Measurements from ENCODE around the gene MAG. TPM values are rescaled to one million over a fixed set of nuclear protein-coding genes. Genes with fewer than 3 reads are reported as not detected.

Gene MAG
- total and polyA plus RNA-seq, 12 donors = 0.33 to 45.0 (median 2.1) TPM; not detected in 1

DNA sequence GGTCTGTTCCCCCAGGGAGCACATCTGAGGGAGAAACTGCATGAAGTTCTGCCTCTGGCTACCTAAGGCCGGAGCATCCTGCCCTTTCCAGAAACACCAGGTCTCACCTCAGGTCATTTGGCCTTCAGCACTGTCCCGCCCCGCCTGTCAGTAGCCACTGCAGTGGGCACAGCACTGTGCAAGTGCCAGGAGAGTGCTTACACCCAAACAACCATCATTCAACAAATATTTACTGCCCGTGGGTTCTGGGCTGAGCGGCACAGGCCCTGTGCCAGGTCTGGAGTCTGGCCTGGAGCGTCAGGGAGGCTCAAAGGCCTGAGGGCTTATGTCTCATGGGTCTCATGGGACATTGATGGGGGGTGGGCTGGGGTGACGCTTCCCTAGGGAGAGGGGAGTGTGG is 20.4 kb upstream of the MAG start:
- no peak for DNase-seq
- no peak overlapping the region for H3K4me3 ChIP-seq
- no peaks in the 10 kb centered on the region for H3K9me3 ChIP-seq (replicated peaks in 1 of 3)
- intact Hi-C loops (cut with DNase I) = loop anchor here in 1 of 2 donors (10.0 kb wide), 1 partner anchor 193 kb away; no protein-coding TSS in a partner anchor
- no peaks in the 10 kb centered on the region for H3K27me3 ChIP-seq
- H3K4me1 ChIP-seq (replicated peaks in 1 of 2) = peaks cover 3 to 17% of the 10 kb centered on the region in 2 donors
- no peak for TF ChIP-seq POLR2A (IDR thresholded peaks at IDR 0.05)
- TF ChIP-seq, protein P1, sequence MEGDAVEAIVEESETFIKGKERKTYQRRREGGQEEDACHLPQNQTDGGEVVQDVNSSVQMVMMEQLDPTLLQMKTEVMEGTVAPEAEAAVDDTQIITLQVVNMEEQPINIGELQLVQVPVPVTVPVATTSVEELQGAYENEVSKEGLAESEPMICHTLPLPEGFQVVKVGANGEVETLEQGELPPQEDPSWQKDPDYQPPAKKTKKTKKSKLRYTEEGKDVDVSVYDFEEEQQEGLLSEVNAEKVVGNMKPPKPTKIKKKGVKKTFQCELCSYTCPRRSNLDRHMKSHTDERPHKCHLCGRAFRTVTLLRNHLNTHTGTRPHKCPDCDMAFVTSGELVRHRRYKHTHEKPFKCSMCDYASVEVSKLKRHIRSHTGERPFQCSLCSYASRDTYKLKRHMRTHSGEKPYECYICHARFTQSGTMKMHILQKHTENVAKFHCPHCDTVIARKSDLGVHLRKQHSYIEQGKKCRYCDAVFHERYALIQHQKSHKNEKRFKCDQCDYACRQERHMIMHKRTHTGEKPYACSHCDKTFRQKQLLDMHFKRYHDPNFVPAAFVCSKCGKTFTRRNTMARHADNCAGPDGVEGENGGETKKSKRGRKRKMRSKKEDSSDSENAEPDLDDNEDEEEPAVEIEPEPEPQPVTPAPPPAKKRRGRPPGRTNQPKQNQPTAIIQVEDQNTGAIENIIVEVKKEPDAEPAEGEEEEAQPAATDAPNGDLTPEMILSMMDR (IDR thresholded peaks at IDR 0.05) = no peak
- peaks cover 0 to 62% of the 10 kb centered on the region in 2 donors for H3K36me3 ChIP-seq (replicated peaks in 1 of 2)
- WGBS, 4 donors = 85 to 93% (median 86%) methylated on average over 4 to 7 of the region's 7 CpGs
- no peak overlapping the region for H3K27ac ChIP-seq

DNA sequence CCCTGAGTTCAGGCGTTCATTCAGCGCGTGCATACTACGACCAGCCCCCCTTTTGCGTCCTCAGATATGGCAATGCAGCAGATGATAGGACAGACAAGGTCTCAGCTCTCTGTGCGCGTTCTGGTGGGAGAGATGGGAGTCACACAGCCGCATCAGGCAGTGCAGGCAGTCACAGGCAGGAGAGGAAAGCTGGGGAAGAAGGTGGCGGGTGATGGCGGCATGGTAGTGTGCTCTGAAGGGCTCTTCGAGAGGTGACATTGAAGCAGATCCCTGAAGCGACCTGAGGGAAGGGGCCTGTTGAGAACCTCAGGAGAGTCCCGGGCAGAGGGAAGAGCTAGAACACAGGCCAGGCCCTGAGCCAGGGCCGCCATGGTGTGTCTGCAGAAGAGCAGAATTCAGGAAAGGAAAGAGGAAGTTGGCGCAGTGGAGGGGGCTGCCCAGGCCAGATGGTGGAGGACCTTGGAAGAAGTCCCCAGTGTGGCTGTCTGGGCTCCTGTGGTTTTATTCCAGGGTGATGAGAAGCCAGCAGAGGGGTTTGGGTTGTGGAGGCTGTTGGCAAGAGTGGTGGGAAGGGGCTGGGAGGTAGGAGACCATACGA is 19.7 kb upstream of the MAG start:
- H3K27ac ChIP-seq = no peak overlapping the region
- intact Hi-C loops (cut with DNase I) = loop anchor here in 1 of 2 donors (10.0 kb wide), 1 partner anchor 193 kb away; no protein-coding TSS in a partner anchor
- no peaks in the 10 kb centered on the region for H3K27me3 ChIP-seq
- H3K4me3 ChIP-seq = no peak overlapping the region
- TF ChIP-seq, protein P1 (IDR thresholded peaks at IDR 0.05) = no peak
- TF ChIP-seq POLR2A (IDR thresholded peaks at IDR 0.05) = no peak
- H3K36me3 ChIP-seq (replicated peaks in 1 of 2) = peaks cover 0 to 69% of the 10 kb centered on the region in 2 donors
- peak in 1 of 7 donors; percentile 37 for DNase-seq
- no peaks in the 10 kb centered on the region for H3K9me3 ChIP-seq (replicated peaks in 1 of 3)
- WGBS, 4 donors = 81 to 88% (median 83%) methylated on average over 16 of the region's 16 CpGs
- H3K4me1 ChIP-seq (replicated peaks in 1 of 2) = peaks cover 3 to 11% of the 10 kb centered on the region in 2 donors

DNA sequence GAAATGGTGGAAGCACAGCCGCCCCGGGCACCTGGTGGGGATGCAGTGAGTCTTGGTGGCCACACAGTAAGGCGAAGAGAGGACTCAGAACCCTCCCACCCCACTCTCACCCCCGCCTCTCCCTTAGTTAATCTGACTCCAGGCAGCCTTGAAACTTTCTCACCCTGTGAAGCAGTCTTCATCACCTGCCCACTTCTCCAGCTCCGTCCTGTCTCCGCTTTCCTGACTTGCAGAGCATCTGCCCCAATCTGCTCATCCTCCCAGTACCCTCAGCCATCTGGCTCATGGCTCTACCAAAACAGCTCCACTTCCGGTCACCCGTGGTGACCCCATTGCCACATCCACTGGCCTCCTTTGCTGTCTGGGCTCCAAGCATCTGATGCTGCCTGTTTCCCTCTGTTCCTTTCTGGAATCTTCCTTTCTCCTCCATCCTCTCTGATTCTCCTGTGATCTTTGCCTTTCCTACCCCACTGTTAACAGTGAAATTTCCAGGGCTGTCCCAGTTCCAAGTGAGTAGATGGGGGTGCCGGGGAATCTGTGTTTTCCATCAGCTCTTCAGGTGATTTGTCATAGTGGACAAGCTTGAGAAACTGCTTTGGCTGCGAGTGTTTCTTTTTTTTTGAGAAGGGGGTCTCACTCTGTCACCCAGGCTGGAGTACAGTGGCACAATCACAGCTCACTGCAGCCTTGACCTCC is 18.9 kb upstream of the MAG start:
- peaks cover 0 to 69% of the 10 kb centered on the region in 2 donors for H3K36me3 ChIP-seq (replicated peaks in 1 of 2)
- H3K27ac ChIP-seq = no peak overlapping the region
- no peak overlapping the region for H3K4me3 ChIP-seq
- peaks cover 3 to 11% of the 10 kb centered on the region in 2 donors for H3K4me1 ChIP-seq (replicated peaks in 1 of 2)
- intact Hi-C loops (cut with DNase I) = loop anchor here in 1 of 2 donors (10.0 kb wide), 1 partner anchor 192 kb away; no protein-coding TSS in a partner anchor
- DNase-seq = no peak
- WGBS, 4 donors = 77 to 83% (median 81%) methylated on average over 9 to 10 of the region's 10 CpGs
- no peak for TF ChIP-seq POLR2A (IDR thresholded peaks at IDR 0.05)
- TF ChIP-seq, protein P1 (IDR thresholded peaks at IDR 0.05) = no peak
- no peaks in the 10 kb centered on the region for H3K27me3 ChIP-seq
- no peaks in the 10 kb centered on the region for H3K9me3 ChIP-seq (replicated peaks in 1 of 3)

DNA sequence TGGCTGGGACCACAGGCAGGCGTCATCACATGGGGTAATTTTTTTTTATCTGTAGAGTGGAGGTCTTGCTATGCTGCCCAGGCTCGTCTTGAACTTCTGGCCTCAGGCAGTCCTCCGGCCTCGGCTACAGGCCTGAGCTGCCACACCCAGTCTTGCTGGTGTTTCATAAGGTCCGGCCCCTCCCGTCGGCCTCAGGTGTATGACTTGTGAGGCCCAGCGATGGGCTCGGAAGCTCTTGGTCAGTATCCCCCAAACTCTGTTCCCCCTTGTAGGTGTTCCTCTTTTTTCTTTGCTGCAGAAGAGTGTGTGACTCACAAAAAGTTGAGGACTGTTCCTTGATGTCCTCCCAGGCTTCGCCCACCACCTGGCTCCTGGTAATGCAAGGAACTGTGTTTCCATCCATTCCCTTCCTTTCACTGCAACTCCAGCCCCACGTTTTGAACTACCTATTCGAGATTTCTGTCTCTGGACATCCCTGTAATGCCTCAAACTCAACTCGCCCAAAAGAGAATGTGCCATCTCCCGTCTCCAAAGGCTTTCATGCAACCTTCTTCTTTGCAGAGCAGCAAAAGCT is 18.2 kb upstream of the MAG start:
- H3K4me1 ChIP-seq (replicated peaks in 1 of 2) = peaks cover 9 to 13% of the 10 kb centered on the region in 2 donors
- TF ChIP-seq, protein P1 (IDR thresholded peaks at IDR 0.05) = no peak
- no peak for TF ChIP-seq POLR2A (IDR thresholded peaks at IDR 0.05)
- no peak overlapping the region for H3K4me3 ChIP-seq
- no peak for DNase-seq
- H3K9me3 ChIP-seq (replicated peaks in 1 of 3) = no peaks in the 10 kb centered on the region
- H3K36me3 ChIP-seq (replicated peaks in 1 of 2) = peaks cover 0 to 76% of the 10 kb centered on the region in 2 donors
- H3K27me3 ChIP-seq = no peaks in the 10 kb centered on the region
- no peak overlapping the region for H3K27ac ChIP-seq
- intact Hi-C loops (cut with DNase I) = loop anchor here in 1 of 2 donors (10.0 kb wide), 1 partner anchor 191 kb away; no protein-coding TSS in a partner anchor
- WGBS, 4 donors = 70 to 83% (median 72%) methylated on average over 13 to 14 of the region's 14 CpGs
